B cell (primary cell): ENCODE measurements around the gene DMC1. TPM values are rescaled to one million over a fixed set of nuclear protein-coding genes. Genes with fewer than 3 reads are reported as not detected.
"Not testable (repeated sequence)": the region's sequence is repeated elsewhere in the genome, so short reads cannot be mapped to it uniquely, and the experiment has no call there.

ENCODE experiments used
- ATAC-seq: fragments of 200-7000 bp; cut with Tn5 transposase; one replicate; pipeline ENCODE4 v1.10.0; 2021; ENCODE audit warnings: low read depth, mild to moderate bottlenecking, moderate number of reproducible peaks, moderate library complexity
- CTCF ChIA-PET: fragments of 350-600 bp; sonication (Branson Sonifier 250); formaldehyde crosslinking; loops from one replicate; lab custom pipeline; 2021; ENCODE audit warnings: antibody characterized with exemption, inconsistent platforms; lab: Charles Lee
- POLR2A ChIA-PET: fragments of 350-600 bp; sonication (Branson Sonifier 250); formaldehyde crosslinking; loops from one replicate; lab custom pipeline; 2021; ENCODE audit warnings: antibody characterized with exemption; lab: Charles Lee
- DNase-seq: peaks from one replicate; pipeline ENCODE4 v3.0.0; 2013
- H2AFZ ChIP-seq: 2 replicates; pipeline ENCODE4 v1.6.1; 2012; ENCODE audit warnings: mild to moderate bottlenecking, low read depth, low read length; ENCODE audit not compliant: insufficient read depth, poor library complexity, severe bottlenecking
- H3K27ac ChIP-seq, 2 donors: 1 replicate in 1 of 2; 2 replicates in 1 of 2; pipeline ENCODE4 v1.5.1; 2012 to 2013; ENCODE audit warnings: low read length in 2 of 2, mild to moderate bottlenecking in 2 of 2, moderate library complexity in 1 of 2
- H3K27me3 ChIP-seq, 4 experiments: fragments of 200-600 bp in 1 of 4; sonication (generic) in 1 of 4; replicated peaks in 1 of 4; 1 replicate in 2 of 4; 2 replicates in 2 of 4; pipeline versions ENCODE4 v1.6.1 to v1.7.0; 2013 to 2016; ENCODE audit warnings: low read length in 3 of 4, mild to moderate bottlenecking in 2 of 4, mixed read lengths in 1 of 4, moderate library complexity in 1 of 4; ENCODE audit not compliant: insufficient read depth in 4 of 4, control insufficient read depth in 3 of 4; ENCODE audit errors: control extremely low read depth in 1 of 4
- H3K36me3 ChIP-seq, 2 experiments: replicated peaks in 1 of 2; 1 replicate in 1 of 2; 2 replicates in 1 of 2; pipeline versions ENCODE4 v1.6.1 to v1.7.1; 2013; ENCODE audit warnings: low read length in 1 of 2; ENCODE audit not compliant: insufficient read depth in 2 of 2, control insufficient read depth in 1 of 2; ENCODE audit errors: control extremely low read depth in 1 of 2, extremely low read depth in 1 of 2
- H3K4me1 ChIP-seq, 2 donors: fragments of 200-600 bp in 1 of 2; sonication (generic) in 1 of 2; 1 replicate in 1 of 2; 2 replicates in 1 of 2; pipeline versions ENCODE4 v1.5.1 to v1.6.1; 2013 to 2017; ENCODE audit warnings: low read length in 2 of 2; ENCODE audit not compliant: control insufficient read depth in 2 of 2, insufficient read depth in 2 of 2
- H3K4me2 ChIP-seq: replicated peaks from 2 replicates; pipeline ENCODE3; 2012; ENCODE audit warnings: mild to moderate bottlenecking, low read depth, low read length; ENCODE audit not compliant: poor library complexity, severe bottlenecking
- H3K4me3 ChIP-seq, 5 experiments: fragments of 200-600 bp in 1 of 5; sonication (generic) in 1 of 5; 1 replicate in 3 of 5; 2 replicates in 2 of 5; pipeline versions ENCODE4 v1.5.1 to v1.7.0; 2011 to 2016; ENCODE audit warnings: low read length in 4 of 5, mild to moderate bottlenecking in 4 of 5, low read depth in 2 of 5, control low read depth in 1 of 5, moderate library complexity in 1 of 5; ENCODE audit not compliant: insufficient read depth in 1 of 5; ENCODE audit errors: control extremely low read depth in 1 of 5, extremely low read depth in 1 of 5
- H3K79me2 ChIP-seq: fragments of 200-600 bp; sonication (generic); one replicate; pipeline ENCODE4 v1.6.0; 2016; ENCODE audit warnings: low read length; ENCODE audit not compliant: control insufficient read depth, insufficient read depth
- H3K9ac ChIP-seq: fragments of 200-600 bp; sonication (generic); 2 replicates; pipeline ENCODE4 v1.6.1; 2017; ENCODE audit warnings: mild to moderate bottlenecking, low read length, moderate library complexity
- H3K9me3 ChIP-seq, 3 donors: one replicate each; pipeline versions ENCODE4 v1.6.1 to v1.7.1; 2013; ENCODE audit warnings: low read length in 2 of 3; ENCODE audit not compliant: control insufficient read depth in 2 of 3, insufficient read depth in 1 of 3; ENCODE audit errors: control extremely low read depth in 1 of 3
- H4K20me1 ChIP-seq: 2 replicates; pipeline ENCODE4 v1.6.0; 2012; ENCODE audit warnings: mild to moderate bottlenecking, low read length; ENCODE audit not compliant: insufficient read depth, control insufficient read depth, poor library complexity, severe bottlenecking
- H3K27ac Mint-ChIP-seq: one replicate; pipeline ENCODE4 v1.8.0; 2021; ENCODE audit warnings: mixed read lengths
- H3K27me3 Mint-ChIP-seq: one replicate; pipeline ENCODE4 v1.8.0; 2021; ENCODE audit warnings: mixed read lengths
- H3K4me1 Mint-ChIP-seq: one replicate; pipeline ENCODE4 v1.8.0; 2021; ENCODE audit warnings: mixed read lengths
- H3K4me3 Mint-ChIP-seq: one replicate; pipeline ENCODE4 v1.8.0; 2021; ENCODE audit warnings: mixed read lengths
- H3K9me3 Mint-ChIP-seq: one replicate; pipeline ENCODE4 v1.8.0; 2022; ENCODE audit warnings: mixed read lengths; ENCODE audit not compliant: insufficient read depth
- EZH2 ChIP-seq: IDR thresholded peaks from 2 replicates; pipeline ENCODE4 v1.6.1; 2012; ENCODE audit warnings: borderline replicate concordance, low read depth, mild to moderate bottlenecking, moderate library complexity, low read length; ENCODE audit not compliant: insufficient read depth, poor library complexity, severe bottlenecking
- WGBS: methylation state at CpG from one replicate; pipeline ENCODE4 v1.1.5; 2013; ENCODE audit warnings: missing lambda C conversion rate; ENCODE audit not compliant: insufficient coverage; 5-methylcytosine and 5-hydroxymethylcytosine counted together
- intact Hi-C: fragments of 100-400 bp; cut with micrococcal nuclease; formaldehyde crosslinking; loops from one replicate; pipeline ENCODE4 v1.10.0; 2022
- polyA plus RNA-seq: library from polyadenylated mRNA; depleted of rRNA; stranded (reverse); fragments of >200 nt; gene quantifications from 2 replicates; pipeline ENCODE4 v1.2.3, GENCODE V29; 2012
- total RNA-seq, 2 donors: library from RNA; stranded (reverse); fragments of 120-200 nt in 1 of 2; gene quantifications; 1 replicate in 1 of 2; 2 replicates in 1 of 2; pipeline versions ENCODE4 v1.2.3 to v1.2.4, GENCODE V29; 2013 to 2022
- TF ChIP-seq, protein P1 (sequence below): fragments of 200-600 bp; IDR thresholded peaks from one replicate; pipeline ENCODE4 v1.8.0; 2022; ENCODE audit warnings: antibody characterized with exemption, mild to moderate bottlenecking

Gene DMC1
- total and polyA plus RNA-seq, 2 donors (not counting 1 experiment from before 2014, with no cell fraction given): 0.64 TPM; not detected in 1

DNA sequence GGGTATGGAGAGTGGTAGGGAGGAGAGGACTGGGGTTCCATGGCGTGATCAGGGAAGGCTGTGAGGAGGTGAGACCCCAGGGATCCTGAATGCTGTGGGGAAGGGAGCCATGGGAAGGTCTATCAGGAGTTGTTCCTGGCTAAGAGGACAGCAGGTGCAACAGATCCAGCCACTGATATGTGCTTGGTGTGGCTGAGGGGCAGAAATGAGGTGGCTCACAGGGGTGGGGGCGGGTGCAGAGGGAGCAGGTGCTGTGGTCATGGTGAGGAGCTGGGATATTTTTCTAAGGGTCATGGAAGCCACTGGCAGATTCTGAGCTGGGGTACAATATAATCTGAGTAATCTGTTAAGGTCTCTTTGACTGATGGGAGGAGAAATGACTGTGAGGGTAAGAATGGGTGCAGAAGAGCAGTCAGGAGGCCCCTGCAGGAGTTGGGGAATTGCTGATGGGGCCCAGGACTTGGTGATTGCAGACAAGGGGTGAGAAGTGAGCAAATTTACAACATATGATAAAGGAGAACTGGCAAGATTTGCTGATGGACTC is 31.3 kb upstream of the DMC1 start:
- H3K4me1 ChIP-seq: no peaks in the 10 kb centered on the region
- Mint-ChIP-seq H3K27me3 (peaks cover 28% of the 10 kb centered on the region), H3K27ac (no peak overlapping the region), H3K4me1 (no peaks in the 10 kb centered on the region), H3K4me3 (no peak overlapping the region), H3K9me3 (no peaks in the 10 kb centered on the region)
- no peak for DNase-seq
- H3K27me3 ChIP-seq: no peaks in the 10 kb centered on the region
- intact Hi-C loops: no loop called here
- no peaks in the 10 kb centered on the region for H3K79me2 ChIP-seq
- ChIA-PET POLR2A (no interaction called here), CTCF (no interaction called here)
- H3K27ac ChIP-seq: no peak overlapping the region
- no peak overlapping the region for H2AFZ ChIP-seq
- 90% methylated on average over 2 of the region's 2 CpGs for WGBS
- H3K9ac ChIP-seq: no peak overlapping the region
- no peaks in the 10 kb centered on the region for H3K36me3 ChIP-seq
- no peak overlapping the region for H3K4me2 ChIP-seq
- H3K9me3 ChIP-seq: no peaks in the 10 kb centered on the region
- no peak for TF ChIP-seq EZH2
- TF ChIP-seq, protein P1, sequence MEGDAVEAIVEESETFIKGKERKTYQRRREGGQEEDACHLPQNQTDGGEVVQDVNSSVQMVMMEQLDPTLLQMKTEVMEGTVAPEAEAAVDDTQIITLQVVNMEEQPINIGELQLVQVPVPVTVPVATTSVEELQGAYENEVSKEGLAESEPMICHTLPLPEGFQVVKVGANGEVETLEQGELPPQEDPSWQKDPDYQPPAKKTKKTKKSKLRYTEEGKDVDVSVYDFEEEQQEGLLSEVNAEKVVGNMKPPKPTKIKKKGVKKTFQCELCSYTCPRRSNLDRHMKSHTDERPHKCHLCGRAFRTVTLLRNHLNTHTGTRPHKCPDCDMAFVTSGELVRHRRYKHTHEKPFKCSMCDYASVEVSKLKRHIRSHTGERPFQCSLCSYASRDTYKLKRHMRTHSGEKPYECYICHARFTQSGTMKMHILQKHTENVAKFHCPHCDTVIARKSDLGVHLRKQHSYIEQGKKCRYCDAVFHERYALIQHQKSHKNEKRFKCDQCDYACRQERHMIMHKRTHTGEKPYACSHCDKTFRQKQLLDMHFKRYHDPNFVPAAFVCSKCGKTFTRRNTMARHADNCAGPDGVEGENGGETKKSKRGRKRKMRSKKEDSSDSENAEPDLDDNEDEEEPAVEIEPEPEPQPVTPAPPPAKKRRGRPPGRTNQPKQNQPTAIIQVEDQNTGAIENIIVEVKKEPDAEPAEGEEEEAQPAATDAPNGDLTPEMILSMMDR: no peak
- H3K4me3 ChIP-seq: no peak overlapping the region
- no peaks in the 10 kb centered on the region for H4K20me1 ChIP-seq
- no peak for ATAC-seq

DNA sequence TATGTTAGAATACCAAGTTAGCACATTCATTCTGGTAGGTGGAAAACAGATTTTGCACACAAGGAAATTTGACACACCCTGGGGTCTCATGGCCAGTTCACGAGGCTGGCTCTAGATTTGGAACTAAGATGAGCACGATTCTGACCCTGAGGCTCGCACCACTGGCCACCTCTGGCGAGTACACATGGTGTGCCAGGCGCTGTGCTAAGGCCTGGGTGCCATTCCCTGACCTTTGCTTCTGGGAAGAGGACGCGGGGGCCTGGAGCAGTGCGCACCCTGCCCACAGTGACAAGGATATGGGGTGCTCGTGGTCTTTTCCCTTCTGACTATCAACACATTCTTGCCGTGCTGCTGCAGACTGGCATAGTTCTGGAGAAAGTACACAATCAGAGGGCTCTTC is 29.5 kb upstream of the DMC1 start:
- H3K9me3 Mint-ChIP-seq: no peaks in the 10 kb centered on the region
- TF ChIP-seq, protein P1: no peak
- no peak for TF ChIP-seq EZH2
- WGBS: 92% methylated on average over 8 of the region's 10 CpGs
- H4K20me1 ChIP-seq: no peaks in the 10 kb centered on the region
- DNase-seq (no peak), ATAC-seq (no peak)
- H3K4me3 Mint-ChIP-seq: no peak overlapping the region
- no peaks in the 10 kb centered on the region for H3K36me3 ChIP-seq
- ChIA-PET POLR2A (no interaction called here), CTCF (no interaction called here)
- no peak overlapping the region for H2AFZ ChIP-seq
- intact Hi-C loops: no loop called here
- H3K4me1 Mint-ChIP-seq: no peaks in the 10 kb centered on the region
- H3K27me3 ChIP-seq: no peaks in the 10 kb centered on the region
- no peak overlapping the region for H3K4me2 ChIP-seq
- H3K4me1 ChIP-seq: no peaks in the 10 kb centered on the region
- no peaks in the 10 kb centered on the region for H3K9me3 ChIP-seq
- peaks cover 36% of the 10 kb centered on the region for H3K27me3 Mint-ChIP-seq
- no peaks in the 10 kb centered on the region for H3K79me2 ChIP-seq
- H3K27ac Mint-ChIP-seq: no peak overlapping the region
- H3K9ac ChIP-seq: no peak overlapping the region
- no peak overlapping the region for H3K27ac ChIP-seq
- H3K4me3 ChIP-seq: no peak overlapping the region

DNA sequence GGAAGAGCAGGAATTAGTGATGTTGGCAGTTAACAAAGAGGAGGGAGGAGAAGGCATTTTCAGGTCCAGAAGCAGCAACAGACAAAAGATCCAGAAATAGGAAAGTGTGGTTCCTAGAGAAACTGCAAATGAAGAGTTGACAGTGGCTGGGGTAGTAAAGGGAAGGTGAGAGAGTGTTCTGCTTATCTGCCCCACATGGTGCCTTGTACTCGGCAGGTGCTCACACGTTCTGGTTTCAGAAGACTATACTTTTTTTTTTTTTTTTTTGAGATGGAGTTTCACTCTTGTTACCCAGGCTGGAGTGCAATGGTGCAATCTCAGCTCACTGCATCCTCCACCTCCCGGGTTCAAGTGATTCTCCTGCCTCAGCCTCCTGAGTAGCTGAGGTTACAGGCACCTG is 12.9 kb upstream of the DMC1 start:
- CTCF ChIA-PET, ATAC-seq: not testable (repeated sequence)
- WGBS: 60% methylated on average over 1 of the region's 3 CpGs

More for the DNA sequence above, 12.9 kb upstream of the DMC1 start:
- H3K4me3 Mint-ChIP-seq, H3K27ac ChIP-seq, H3K9me3 Mint-ChIP-seq, H2AFZ ChIP-seq, DNase-seq, POLR2A ChIA-PET, H3K36me3 ChIP-seq, H3K4me1 ChIP-seq, H3K9me3 ChIP-seq, intact Hi-C loops, H3K9ac ChIP-seq, H3K4me3 ChIP-seq, H4K20me1 ChIP-seq, H3K4me2 ChIP-seq, H3K79me2 ChIP-seq, H3K27me3 ChIP-seq, H3K27ac Mint-ChIP-seq, H3K4me1 Mint-ChIP-seq: not testable (repeated sequence)
- H3K27me3 Mint-ChIP-seq: peaks cover 24% of the 10 kb centered on the region
